OCI-LY7 (cell line): ENCODE measurements around the gene FLT3. TPM values are rescaled to one million over a fixed set of nuclear protein-coding genes. Genes with fewer than 3 reads are reported as not detected.

ENCODE experiments used
- BruUV-seq: library from RNA; stranded (reverse); fragments of 400-500 nt; replicated peaks from 2 replicates; lab custom pipeline; 2021; lab: Mats Ljungman, UMichigan
- CTCF ChIA-PET: fragments of 300-600 bp; sonication (Branson Sonifier 250); formaldehyde crosslinking; loops from one replicate; lab custom pipeline; 2022; ENCODE audit warnings: antibody characterized with exemption; ENCODE audit not compliant: unreplicated experiment; lab: Charles Lee
- POLR2A ChIA-PET: fragments of 300-600 bp; sonication (Branson Sonifier 250); formaldehyde crosslinking; loops from one replicate; lab custom pipeline; 2022; ENCODE audit warnings: antibody characterized with exemption; lab: Charles Lee
- DNase-seq: peaks from one replicate; pipeline ENCODE4 v3.0.0-alpha.2; 2015; ENCODE audit warnings: low spot score
- H2AFZ ChIP-seq: fragments of 200-600 bp; sonication (generic), shearing (Covaris generic); 2 replicates; pipeline ENCODE4 v1.6.1; 2014; ENCODE audit warnings: mild to moderate bottlenecking, antibody characterized with exemption, low read length, moderate library complexity
- H3K27ac ChIP-seq: fragments of 200-600 bp; sonication (generic); 2 replicates; pipeline ENCODE4 v1.5.1; 2014; ENCODE audit warnings: mixed run types, low read depth, mild to moderate bottlenecking, moderate library complexity, low read length, inconsistent platforms; ENCODE audit not compliant: poor library complexity, severe bottlenecking
- H3K36me3 ChIP-seq: fragments of 200-600 bp; sonication (generic); 2 replicates; pipeline ENCODE4 v1.6.1; 2014; ENCODE audit warnings: mild to moderate bottlenecking, antibody characterized with exemption, low read length, moderate library complexity, mixed read lengths; ENCODE audit not compliant: insufficient read depth
- H3K4me1 ChIP-seq: fragments of 200-600 bp; sonication (generic); 2 replicates; pipeline ENCODE4 v1.5.1; 2014; ENCODE audit warnings: mild to moderate bottlenecking, low read length; ENCODE audit not compliant: insufficient read depth, poor library complexity, severe bottlenecking
- H3K4me2 ChIP-seq: fragments of 200-600 bp; sonication (generic); 2 replicates; pipeline ENCODE4 v1.6.1; 2014; ENCODE audit warnings: mild to moderate bottlenecking, low read length
- H3K4me3 ChIP-seq: fragments of 200-600 bp; sonication (generic); 2 replicates; pipeline ENCODE4 v1.5.1; 2014; ENCODE audit warnings: mild to moderate bottlenecking, low read depth, low read length; ENCODE audit not compliant: poor library complexity, severe bottlenecking
- H3K79me2 ChIP-seq: fragments of 200-600 bp; sonication (generic); 2 replicates; pipeline ENCODE4 v1.6.1; 2016; ENCODE audit warnings: low read depth, mild to moderate bottlenecking, low read length, moderate library complexity, mixed read lengths; ENCODE audit not compliant: insufficient read depth
- H3K9me2 ChIP-seq: fragments of 200-600 bp; sonication (generic); 2 replicates; pipeline ENCODE4 v1.6.1; 2016; ENCODE audit warnings: mild to moderate bottlenecking, low read length, mixed read lengths; ENCODE audit not compliant: insufficient read depth
- H3K9me3 ChIP-seq: fragments of 200-600 bp; sonication (generic); 2 replicates; pipeline ENCODE4 v1.6.1; 2014; ENCODE audit warnings: mild to moderate bottlenecking, mixed run types, low read length, mixed read lengths
- H4K20me1 ChIP-seq: fragments of 200-600 bp; sonication (generic); 2 replicates; pipeline ENCODE4 v1.6.1; 2014; ENCODE audit warnings: mild to moderate bottlenecking, antibody characterized with exemption, low read length, moderate library complexity, mixed read lengths; ENCODE audit not compliant: insufficient read depth
- EZH2phosphoT487 ChIP-seq: fragments of 200-600 bp; sonication (generic); IDR thresholded peaks from 2 replicates; pipeline ENCODE4 v1.6.1; 2018; ENCODE audit warnings: low read depth, borderline replicate concordance, mild to moderate bottlenecking, mixed run types, antibody characterized with exemption, low read length, moderate library complexity, mixed read lengths
- intact Hi-C: fragments of 100-400 bp; cut with micrococcal nuclease; formaldehyde crosslinking; loops from one replicate; pipeline ENCODE4 v1.10.0; 2022; ENCODE audit not compliant: unreplicated experiment
- total RNA-seq, 2 experiments: library from RNA; depleted of rRNA in 1 of 2; stranded (reverse); fragments of >200 nt in 1 of 2; shearing (Covaris generic) in 1 of 2; gene quantifications; 2 replicates each; pipeline ENCODE4 v1.2.3, GENCODE V29; 2014 to 2022
- TF ChIP-seq, protein P1 (sequence below): fragments of 200-600 bp; sonication (generic); conservative IDR thresholded peaks from 2 replicates; pipeline ENCODE4 v1.5.1; 2014; ENCODE audit warnings: mild to moderate bottlenecking, antibody characterized with exemption, low read length, moderate library complexity, mixed read lengths

The FLT3 gene
- total RNA-seq, 2 experiments from 2014 or later: not detected

DNA sequence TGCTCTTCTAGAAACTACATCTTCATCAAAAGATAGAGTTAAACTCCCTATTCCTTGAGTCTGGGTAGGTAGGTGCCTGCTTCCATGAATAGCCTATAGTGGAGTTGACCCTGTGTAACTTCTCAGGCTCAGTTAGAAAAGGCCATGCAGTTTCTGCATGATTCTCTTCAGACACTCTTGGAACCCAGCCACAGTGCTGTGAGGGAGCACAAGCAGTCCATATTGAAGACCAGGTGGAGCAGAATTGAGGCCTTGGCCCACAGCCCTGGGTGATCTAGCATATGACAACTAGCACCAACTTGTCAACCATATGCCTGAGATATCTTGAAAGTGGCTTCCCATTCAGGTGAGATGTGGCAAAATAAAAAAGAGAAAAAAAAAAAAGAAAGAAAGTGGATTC is 27.7 kb upstream of the FLT3 start:
- TF ChIP-seq, protein P1, sequence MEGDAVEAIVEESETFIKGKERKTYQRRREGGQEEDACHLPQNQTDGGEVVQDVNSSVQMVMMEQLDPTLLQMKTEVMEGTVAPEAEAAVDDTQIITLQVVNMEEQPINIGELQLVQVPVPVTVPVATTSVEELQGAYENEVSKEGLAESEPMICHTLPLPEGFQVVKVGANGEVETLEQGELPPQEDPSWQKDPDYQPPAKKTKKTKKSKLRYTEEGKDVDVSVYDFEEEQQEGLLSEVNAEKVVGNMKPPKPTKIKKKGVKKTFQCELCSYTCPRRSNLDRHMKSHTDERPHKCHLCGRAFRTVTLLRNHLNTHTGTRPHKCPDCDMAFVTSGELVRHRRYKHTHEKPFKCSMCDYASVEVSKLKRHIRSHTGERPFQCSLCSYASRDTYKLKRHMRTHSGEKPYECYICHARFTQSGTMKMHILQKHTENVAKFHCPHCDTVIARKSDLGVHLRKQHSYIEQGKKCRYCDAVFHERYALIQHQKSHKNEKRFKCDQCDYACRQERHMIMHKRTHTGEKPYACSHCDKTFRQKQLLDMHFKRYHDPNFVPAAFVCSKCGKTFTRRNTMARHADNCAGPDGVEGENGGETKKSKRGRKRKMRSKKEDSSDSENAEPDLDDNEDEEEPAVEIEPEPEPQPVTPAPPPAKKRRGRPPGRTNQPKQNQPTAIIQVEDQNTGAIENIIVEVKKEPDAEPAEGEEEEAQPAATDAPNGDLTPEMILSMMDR: no peak
- no peak for TF ChIP-seq EZH2phosphoT487
- POLR2A ChIA-PET: no interaction called here
- no TSS peak for BruUV-seq

DNA sequence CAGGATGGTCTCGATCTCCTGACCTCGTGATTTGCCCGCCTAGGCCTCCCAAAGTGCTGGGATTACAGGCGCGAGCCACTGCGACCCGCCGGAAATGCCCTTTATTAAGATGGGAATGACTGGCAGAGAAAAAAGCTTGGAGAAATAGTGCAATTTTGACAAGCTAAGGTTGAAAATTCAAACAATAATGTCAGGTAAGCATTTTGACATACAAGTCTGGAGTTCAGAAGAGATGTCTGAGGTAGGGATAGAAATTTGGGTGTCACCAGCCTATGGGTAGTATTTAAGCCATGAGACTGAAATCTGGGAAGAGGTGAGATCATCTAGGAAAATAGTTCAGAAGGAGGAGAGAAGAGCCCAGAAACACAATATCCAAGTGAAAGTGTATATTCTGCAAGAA is 20.8 kb upstream of the FLT3 start:
- Histone ChIP-seq H3K79me2 (no peaks in the 10 kb centered on the region), H2AFZ (no peak overlapping the region), H3K36me3 (no peaks in the 10 kb centered on the region), H3K4me2 (no peak overlapping the region), H3K27ac (no peak overlapping the region), H3K4me3 (no peak overlapping the region), H3K9me2 (no peaks in the 10 kb centered on the region), H4K20me1 (no peaks in the 10 kb centered on the region), H3K9me3 (no peaks in the 10 kb centered on the region), H3K4me1 (no peaks in the 10 kb centered on the region)
- CTCF ChIA-PET: no interaction called here
- POLR2A ChIA-PET: no interaction called here
- DNase-seq: no peak
- BruUV-seq: no TSS peak
- intact Hi-C loops: no loop called here
- TF ChIP-seq, protein P1: no peak
- TF ChIP-seq EZH2phosphoT487: no peak

More for the DNA sequence above, 27.7 kb upstream of the FLT3 start:
- no peaks in the 10 kb centered on the region for H3K4me1 ChIP-seq
- no peak overlapping the region for H3K4me3 ChIP-seq
- H3K79me2 ChIP-seq: no peaks in the 10 kb centered on the region
- intact Hi-C loops: no loop called here
- no peaks in the 10 kb centered on the region for H3K9me3 ChIP-seq
- no peaks in the 10 kb centered on the region for H3K9me2 ChIP-seq
- CTCF ChIA-PET: no interaction called here
- no peaks in the 10 kb centered on the region for H3K36me3 ChIP-seq
- no peak for DNase-seq
- no peak overlapping the region for H3K4me2 ChIP-seq
- no peaks in the 10 kb centered on the region for H4K20me1 ChIP-seq
- no peak overlapping the region for H3K27ac ChIP-seq
- no peak overlapping the region for H2AFZ ChIP-seq

DNA sequence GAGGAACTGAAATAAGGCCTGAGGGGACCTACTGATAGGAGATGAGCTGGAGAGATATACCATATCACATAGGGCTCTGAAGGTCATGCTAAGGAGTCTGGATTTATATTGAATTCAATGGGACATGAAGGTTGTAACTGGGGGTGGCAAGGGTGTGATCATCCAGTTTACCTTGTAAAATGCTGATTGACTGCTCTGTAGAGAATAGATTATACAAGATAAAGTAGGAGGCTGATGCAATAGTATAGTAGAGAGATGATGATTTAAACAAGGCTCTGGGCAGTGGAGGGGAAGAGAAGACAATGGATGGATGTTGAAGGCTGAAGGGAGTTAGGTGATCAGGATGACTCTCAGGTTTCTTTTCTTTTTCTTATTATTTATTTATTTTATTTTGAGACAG is 19.9 kb upstream of the FLT3 start:
- Histone ChIP-seq H3K4me3 (no peak overlapping the region), H2AFZ (no peak overlapping the region), H4K20me1 (no peaks in the 10 kb centered on the region), H3K9me3 (no peaks in the 10 kb centered on the region), H3K9me2 (no peaks in the 10 kb centered on the region), H3K4me2 (no peak overlapping the region), H3K79me2 (no peaks in the 10 kb centered on the region), H3K27ac (no peak overlapping the region), H3K36me3 (no peaks in the 10 kb centered on the region), H3K4me1 (no peaks in the 10 kb centered on the region)
- DNase-seq: no peak
- TF ChIP-seq, protein P1: no peak
- TF ChIP-seq EZH2phosphoT487: no peak
- ChIA-PET POLR2A (no interaction called here), CTCF (no interaction called here)
- BruUV-seq: no TSS peak
- intact Hi-C loops: no loop called here
